Bronchial epithelial cell (primary cell): ENCODE results near the gene CALML3. TPM values are rescaled to one million over a fixed set of nuclear protein-coding genes. Genes with fewer than 3 reads are reported as not detected.

Experiments used
- DNase-seq: peaks from one replicate; pipeline ENCODE4 v3.0.0-alpha.2; 2010; ENCODE audit warnings: low read depth
- FAIRE-seq: peaks from 2 replicates; lab custom pipeline; 2011; peaks lifted over from hg19 to GRCh38; lab: Jason Lieb, UNC
- H3K27me3 ChIP-seq: 2 replicates; pipeline ENCODE4 v1.5.1; 2011; ENCODE audit warnings: low read length; ENCODE audit not compliant: control insufficient read depth, insufficient read depth
- H3K36me3 ChIP-seq: 2 replicates; pipeline ENCODE4 v1.5.1; 2011; ENCODE audit warnings: low read length; ENCODE audit not compliant: control insufficient read depth, insufficient read depth
- H3K4me3 ChIP-seq: 2 replicates; pipeline ENCODE4 v1.5.1; 2011; ENCODE audit warnings: mild to moderate bottlenecking, low read depth, low read length, control low read depth
- CTCF ChIP-seq: IDR thresholded peaks from 2 replicates; pipeline ENCODE4 v1.5.1; 2011; ENCODE audit warnings: mild to moderate bottlenecking, moderate library complexity, low read length, control low read depth, inconsistent platforms; ENCODE audit not compliant: insufficient read depth, severe bottlenecking
- total RNA-seq: library from RNA; depleted of rRNA; stranded (reverse); fragments of >200 nt; gene quantifications from 2 replicates; pipeline ENCODE4 v1.2.1, GENCODE V29; 2014

CALML3 gene
- total RNA-seq, 1 donor from 2014 or later, result 0.53 TPM

- H3K27me3 ChIP-seq, result no peaks in the 10 kb centered on the region
Measured at GRCh38 chr10:5543623-5544022, 18.9 kb downstream of the CALML3 start.

GRCh38 chr10:5544216-5544805, 19.6 kb downstream of the CALML3 start:
- FAIRE-seq, result peak; percentile 93
- Histone ChIP-seq H3K27me3 (no peaks in the 10 kb centered on the region), H3K4me3 (no peak overlapping the region), H3K36me3 (no peaks in the 10 kb centered on the region)
- no peak for TF ChIP-seq CTCF
- peak; percentile 76 for DNase-seq

More at GRCh38 chr10:5543623-5544022, 18.9 kb downstream of the CALML3 start:
- no peak overlapping the region for H3K4me3 ChIP-seq
- no peak for TF ChIP-seq CTCF
- no peak for FAIRE-seq
- DNase-seq, result no peak
- no peaks in the 10 kb centered on the region for H3K36me3 ChIP-seq

- Histone ChIP-seq H3K4me3 (no peak overlapping the region), H3K27me3 (no peaks in the 10 kb centered on the region), H3K36me3 (no peaks in the 10 kb centered on the region)
- no peak for FAIRE-seq
- TF ChIP-seq CTCF, result no peak
- no peak for DNase-seq
Measured at GRCh38 chr10:5545011-5545410, 20.2 kb downstream of the CALML3 start.

GRCh38 chr10:5545426-5545777, 20.6 kb downstream of the CALML3 start:
- TF ChIP-seq CTCF, result no peak
- H3K27me3 ChIP-seq, result no peaks in the 10 kb centered on the region
- DNase-seq (no peak), FAIRE-seq (no peak)
- H3K36me3 ChIP-seq, result no peaks in the 10 kb centered on the region
- no peak overlapping the region for H3K4me3 ChIP-seq

- peak; percentile 77 for DNase-seq
- FAIRE-seq, result no peak
- no peak for TF ChIP-seq CTCF
- no peaks in the 10 kb centered on the region for H3K36me3 ChIP-seq
- H3K4me3 ChIP-seq, result no peak overlapping the region
- H3K27me3 ChIP-seq, result no peaks in the 10 kb centered on the region
Measured at GRCh38 chr10:5545778-5546710, 21.3 kb downstream of the CALML3 start.
